Suprapubic skin (tissue), 4 donors: ENCODE measurements around the gene NMT2. TPM values are rescaled to one million over a fixed set of nuclear protein-coding genes. Genes with fewer than 3 reads are reported as not detected.

Experiments
- DNase-seq, 2 donors: peaks; one replicate each; pipeline ENCODE4 v3.0.0-alpha.2; 2019; ENCODE audit warnings: low spot score in 2 of 2
- H3K27ac ChIP-seq: fragments of 200-600 bp; sonication (generic); one replicate; pipeline ENCODE4 v1.5.1; 2019
- H3K27me3 ChIP-seq: fragments of 200-600 bp; sonication (generic); one replicate; pipeline ENCODE4 v1.5.1; 2019
- H3K36me3 ChIP-seq: fragments of 200-600 bp; sonication (generic); one replicate; pipeline ENCODE4 v1.5.1; 2019
- H3K4me1 ChIP-seq: fragments of 200-600 bp; sonication (generic); one replicate; pipeline ENCODE4 v1.5.1; 2019
- H3K4me3 ChIP-seq: fragments of 200-600 bp; sonication (generic); one replicate; pipeline ENCODE4 v1.5.1; 2019; ENCODE audit warnings: mild to moderate bottlenecking
- H3K9me3 ChIP-seq: fragments of 200-600 bp; sonication (generic); one replicate; pipeline ENCODE4 v1.5.1; 2019
- EP300 ChIP-seq: sonication (generic); formaldehyde crosslinking; IDR thresholded peaks from one replicate; pipeline ENCODE4 v1.6.1; 2017; ENCODE audit warnings: antibody characterized with exemption
- POLR2A ChIP-seq, 2 donors: fragments of 450-650 bp; IDR thresholded peaks; one replicate each; pipeline ENCODE4 v1.6.1; 2017; ENCODE audit warnings: antibody characterized with exemption in 2 of 2, mild to moderate bottlenecking in 2 of 2, moderate library complexity in 2 of 2
- POLR2AphosphoS5 ChIP-seq, 3 donors: sonication (generic); formaldehyde crosslinking; IDR thresholded peaks; one replicate each; pipeline ENCODE4 v1.6.1; 2017; ENCODE audit warnings: antibody characterized with exemption in 3 of 3
- WGBS: methylation state at CpG from one replicate; pipeline ENCODE4 v1.1.5; 2018; 5-methylcytosine and 5-hydroxymethylcytosine counted together
- total RNA-seq, 4 donors: library from RNA; depleted of rRNA; stranded (reverse); fragments of >200 nt; gene quantifications; one replicate each; pipeline ENCODE4 v1.1.0, GENCODE V29; 2016
- TF ChIP-seq, protein P1 (sequence below), 2 donors: fragments of 200-600 bp in 1 of 2; fragments of 450-650 bp in 1 of 2; sonication (generic) in 1 of 2; IDR thresholded peaks; one replicate each; pipeline ENCODE4 v1.5.1; 2016 to 2019; ENCODE audit warnings: antibody characterized with exemption in 2 of 2, mild to moderate bottlenecking in 1 of 2, moderate library complexity in 1 of 2

Gene NMT2
- total RNA-seq, 4 donors from 2014 or later = 14.1 to 25.5 (median 16.6) TPM

DNA sequence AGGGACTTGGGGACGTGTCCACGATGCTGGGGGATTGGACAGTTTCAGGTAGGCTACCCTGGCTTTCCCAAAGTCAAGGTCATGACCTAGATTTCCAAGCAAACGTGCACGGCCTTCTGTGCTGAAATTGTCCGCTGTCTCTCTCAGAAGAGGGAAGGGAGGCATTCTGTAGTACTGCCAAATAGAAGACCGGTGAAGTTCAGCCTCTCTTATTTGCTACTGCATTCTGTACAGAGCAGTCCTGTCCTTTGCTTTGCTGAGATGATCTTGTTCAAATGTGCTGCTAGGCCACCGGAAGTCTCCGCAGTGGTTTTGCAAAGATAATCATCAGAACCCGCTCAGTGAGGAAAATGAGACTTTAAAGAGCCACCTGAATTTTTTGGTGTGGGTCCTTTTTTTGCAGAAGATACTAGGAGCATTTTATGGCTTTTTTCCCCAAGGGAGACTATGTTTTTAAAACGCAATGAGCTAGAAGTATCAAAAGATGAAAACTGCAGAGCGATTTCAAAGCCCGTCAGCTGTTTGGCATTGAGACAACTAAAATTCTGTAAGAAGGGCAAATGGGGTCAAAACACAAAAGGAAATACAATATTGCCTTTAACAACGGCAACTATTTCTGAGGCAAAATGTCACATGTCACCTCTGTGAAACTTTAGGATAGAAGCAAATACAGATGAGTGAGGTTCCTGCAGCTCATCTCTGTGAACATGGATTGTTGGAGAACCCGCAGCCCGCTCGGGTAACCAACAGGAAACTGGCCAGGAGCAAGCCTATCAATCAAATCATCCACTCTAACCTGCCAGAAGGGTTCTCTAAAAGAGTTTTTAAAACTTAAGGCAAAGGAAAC is 1.3 kb upstream of the NMT2 start:
- no peak for DNase-seq
- Histone ChIP-seq H3K4me3 (peak overlapping the region; percentile 18), H3K27ac (peak overlapping the region; percentile 43), H3K36me3 (no peaks in the 10 kb centered on the region), H3K9me3 (no peaks in the 10 kb centered on the region), H3K27me3 (no peaks in the 10 kb centered on the region), H3K4me1 (peaks cover 29% of the 10 kb centered on the region)
- TF ChIP-seq POLR2AphosphoS5 (IDR thresholded peaks at IDR 0.05) (no peak), EP300 (no peak), POLR2A (IDR thresholded peaks at IDR 0.05) (no peak)
- TF ChIP-seq, protein P1, sequence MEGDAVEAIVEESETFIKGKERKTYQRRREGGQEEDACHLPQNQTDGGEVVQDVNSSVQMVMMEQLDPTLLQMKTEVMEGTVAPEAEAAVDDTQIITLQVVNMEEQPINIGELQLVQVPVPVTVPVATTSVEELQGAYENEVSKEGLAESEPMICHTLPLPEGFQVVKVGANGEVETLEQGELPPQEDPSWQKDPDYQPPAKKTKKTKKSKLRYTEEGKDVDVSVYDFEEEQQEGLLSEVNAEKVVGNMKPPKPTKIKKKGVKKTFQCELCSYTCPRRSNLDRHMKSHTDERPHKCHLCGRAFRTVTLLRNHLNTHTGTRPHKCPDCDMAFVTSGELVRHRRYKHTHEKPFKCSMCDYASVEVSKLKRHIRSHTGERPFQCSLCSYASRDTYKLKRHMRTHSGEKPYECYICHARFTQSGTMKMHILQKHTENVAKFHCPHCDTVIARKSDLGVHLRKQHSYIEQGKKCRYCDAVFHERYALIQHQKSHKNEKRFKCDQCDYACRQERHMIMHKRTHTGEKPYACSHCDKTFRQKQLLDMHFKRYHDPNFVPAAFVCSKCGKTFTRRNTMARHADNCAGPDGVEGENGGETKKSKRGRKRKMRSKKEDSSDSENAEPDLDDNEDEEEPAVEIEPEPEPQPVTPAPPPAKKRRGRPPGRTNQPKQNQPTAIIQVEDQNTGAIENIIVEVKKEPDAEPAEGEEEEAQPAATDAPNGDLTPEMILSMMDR (IDR thresholded peaks at IDR 0.05) = no peak
- WGBS = 56% methylated on average over 16 of the region's 16 CpGs

GRCh38 chr10:15168786-15169554 is 477 bp upstream of the NMT2 start:
- Histone ChIP-seq H3K4me3 (peak overlapping the region; percentile 100), H3K9me3 (no peaks in the 10 kb centered on the region), H3K27me3 (no peaks in the 10 kb centered on the region), H3K27ac (peak overlapping the region; percentile 43), H3K36me3 (no peaks in the 10 kb centered on the region), H3K4me1 (peaks cover 29% of the 10 kb centered on the region)
- peak; percentile 99 for DNase-seq
- TF ChIP-seq EP300 = no peak
- no peak for TF ChIP-seq POLR2AphosphoS5 (IDR thresholded peaks at IDR 0.05)
- TF ChIP-seq POLR2A (IDR thresholded peaks at IDR 0.05) = no peak
- TF ChIP-seq, protein P1 (IDR thresholded peaks at IDR 0.05) = no peak
- WGBS = 25% methylated on average over 15 of the region's 44 CpGs

DNA sequence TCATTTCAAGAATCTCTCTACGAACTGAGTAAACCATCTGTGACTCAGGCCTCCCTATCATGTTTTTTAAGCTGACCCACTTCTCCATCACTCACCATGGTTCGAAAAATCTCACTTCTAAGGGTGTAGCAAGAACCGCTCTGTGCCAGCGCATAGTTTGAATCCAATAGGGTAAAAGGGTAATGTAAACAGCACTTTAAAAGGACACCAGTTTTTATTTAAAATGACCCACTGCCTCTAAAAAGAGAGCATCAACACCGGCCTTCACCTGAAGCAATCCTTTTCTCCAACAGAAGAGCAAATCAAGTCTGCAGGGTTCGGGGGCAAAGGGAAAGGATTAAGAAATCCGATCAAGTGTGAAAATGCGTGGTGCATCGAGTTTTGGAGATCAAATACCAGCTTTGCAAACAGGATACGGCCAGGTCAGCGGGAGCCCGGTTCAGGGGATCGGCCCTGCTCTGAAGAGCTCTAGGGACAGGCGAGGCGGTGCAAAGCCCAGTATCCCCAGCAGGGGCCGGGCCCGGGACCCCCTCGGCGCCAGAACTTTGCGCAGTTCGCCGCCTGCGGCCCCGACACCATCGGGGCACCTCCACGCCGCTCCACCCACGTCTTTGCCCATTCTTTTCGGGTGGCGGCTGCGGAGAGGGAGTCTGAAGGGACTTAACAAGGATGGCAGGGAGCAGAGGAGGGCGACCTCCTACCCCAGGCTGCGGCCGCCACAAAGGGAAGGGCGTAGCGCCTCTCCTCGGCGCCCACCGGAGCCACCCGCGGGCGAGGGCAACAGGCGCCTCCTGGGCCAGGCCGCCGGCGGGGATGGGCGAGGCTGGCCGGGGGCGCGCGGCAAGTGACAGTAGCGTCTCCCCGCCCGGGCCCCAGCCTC is 842 bp downstream of the NMT2 start:
- Histone ChIP-seq H3K27me3 (no peaks in the 10 kb centered on the region), H3K27ac (peak overlapping the region; percentile 90), H3K4me3 (peak overlapping the region; percentile 100), H3K36me3 (no peaks in the 10 kb centered on the region), H3K4me1 (peaks cover 38% of the 10 kb centered on the region), H3K9me3 (no peaks in the 10 kb centered on the region)
- no peak for TF ChIP-seq POLR2A (IDR thresholded peaks at IDR 0.05)
- TF ChIP-seq, protein P1 (IDR thresholded peaks at IDR 0.05) = peak in 1 of 2 donors; percentile 52
- TF ChIP-seq POLR2AphosphoS5 (IDR thresholded peaks at IDR 0.05) = no peak
- peak in 1 of 2 donors; percentile 70 for DNase-seq
- WGBS = 3% methylated on average over 40 of the region's 54 CpGs

- Histone ChIP-seq H3K27me3 (no peaks in the 10 kb centered on the region), H3K9me3 (no peaks in the 10 kb centered on the region), H3K4me1 (peaks cover 38% of the 10 kb centered on the region), H3K4me3 (no peak overlapping the region), H3K27ac (no peak overlapping the region), H3K36me3 (no peaks in the 10 kb centered on the region)
- WGBS = 78% methylated on average over 2 of the region's 2 CpGs
- no peak for DNase-seq
- TF ChIP-seq POLR2AphosphoS5 (IDR thresholded peaks at IDR 0.05) (no peak), POLR2A (IDR thresholded peaks at IDR 0.05) (no peak), EP300 (no peak)
- TF ChIP-seq, protein P1 (IDR thresholded peaks at IDR 0.05) = no peak
These were observed 2.2 kb downstream of the NMT2 start for GRCh38 chr10:15166325-15166724.
